Muscle of back (tissue), 11 donors: ENCODE data around the gene IRF9. TPM values are rescaled to one million over a fixed set of nuclear protein-coding genes. Genes with fewer than 3 reads are reported as not detected.

Experiments used
- DNase-seq, 3 donors: peaks; one replicate each; pipeline versions ENCODE4 v3.0.0 to v3.0.0-alpha.2; 2013
- polyA plus RNA-seq, 10 donors: library from polyadenylated mRNA; unstranded; fragments of 120-200 nt; gene quantifications; one replicate each; pipeline ENCODE4 v1.2.1, GENCODE V29; 2013; ENCODE audit not compliant: insufficient read length in 10 of 10

IRF9 gene
- polyA plus RNA-seq, 10 donors: 23.8 to 36.0 (median 28.2) TPM

GRCh38 chr14:24146978-24147760 is 13.9 kb upstream of the IRF9 start, which contains the start of gene RNF31:
TSS of gene RNF31 (plus strand) at chr14:24147498. CDS start at chr14:24147699, 201 bp downstream.
- DNase-seq: peak; percentile 99

DNA sequence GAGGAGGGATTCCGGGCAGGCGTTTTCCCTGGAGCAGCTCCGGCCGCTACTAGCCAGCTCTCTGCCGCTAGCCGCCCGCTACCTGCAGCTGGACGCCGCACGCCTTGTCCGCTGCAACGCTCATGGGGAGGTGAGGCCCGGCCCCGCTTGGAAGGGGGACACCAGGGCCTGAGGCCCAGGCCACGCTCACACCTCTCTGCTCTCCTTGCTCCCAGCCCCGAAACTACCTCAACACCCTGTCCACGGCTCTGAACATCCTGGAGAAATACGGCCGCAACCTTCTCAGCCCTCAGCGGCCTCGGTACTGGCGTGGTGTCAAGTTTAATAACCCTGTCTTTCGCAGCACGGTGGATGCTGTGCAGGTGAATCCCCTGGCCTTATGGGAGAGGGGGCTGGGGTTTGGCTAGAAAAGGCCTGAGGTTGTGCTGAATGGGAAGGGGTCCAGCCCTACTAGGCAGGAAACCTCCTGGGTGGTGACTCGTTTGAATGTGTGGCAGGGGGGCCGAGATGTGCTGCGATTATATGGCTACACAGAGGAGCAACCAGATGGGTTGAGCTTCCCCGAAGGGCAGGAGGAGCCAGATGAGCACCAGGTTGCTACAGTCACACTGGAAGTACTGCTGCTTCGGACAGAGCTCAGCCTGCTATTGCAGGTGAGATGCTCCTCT is 13.2 kb upstream of the IRF9 start:
- no peak for DNase-seq

GRCh38 chr14:24149302-24149969 is 11.6 kb upstream of the IRF9 start:
- DNase-seq: no peak

DNA sequence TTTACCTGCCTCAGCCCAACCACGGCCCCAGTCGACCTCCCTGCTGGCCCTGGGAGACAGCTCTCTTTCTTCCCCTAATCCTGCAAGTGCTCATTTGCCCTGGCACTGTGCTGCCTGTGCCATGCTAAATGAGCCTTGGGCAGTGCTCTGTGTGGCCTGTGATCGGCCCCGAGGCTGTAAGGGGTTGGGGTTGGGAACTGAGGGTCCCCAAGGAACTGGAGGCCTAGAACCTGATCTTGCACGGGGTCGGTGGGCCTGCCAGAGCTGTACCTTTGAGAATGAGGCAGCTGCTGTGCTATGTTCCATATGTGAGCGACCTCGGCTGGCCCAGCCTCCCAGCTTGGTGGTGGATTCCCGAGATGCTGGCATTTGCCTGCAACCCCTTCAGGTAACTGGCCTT is 11.0 kb upstream of the IRF9 start:
- no peak for DNase-seq

DNA sequence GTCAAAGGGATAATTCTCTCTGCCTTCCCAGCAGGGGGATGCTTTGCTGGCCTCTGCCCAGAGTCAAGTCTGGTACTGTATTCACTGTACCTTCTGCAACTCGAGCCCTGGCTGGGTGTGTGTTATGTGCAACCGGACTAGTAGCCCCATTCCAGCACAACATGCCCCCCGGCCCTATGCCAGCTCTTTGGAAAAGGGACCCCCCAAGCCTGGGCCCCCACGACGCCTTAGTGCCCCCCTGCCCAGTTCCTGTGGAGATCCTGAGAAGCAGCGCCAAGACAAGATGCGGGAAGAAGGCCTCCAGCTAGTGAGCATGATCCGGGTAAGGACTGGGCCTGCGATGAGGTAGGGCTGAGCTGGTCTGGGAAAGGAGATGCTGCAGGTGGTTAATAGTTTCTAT is 10.5 kb upstream of the IRF9 start:
- DNase-seq: no peak

DNA sequence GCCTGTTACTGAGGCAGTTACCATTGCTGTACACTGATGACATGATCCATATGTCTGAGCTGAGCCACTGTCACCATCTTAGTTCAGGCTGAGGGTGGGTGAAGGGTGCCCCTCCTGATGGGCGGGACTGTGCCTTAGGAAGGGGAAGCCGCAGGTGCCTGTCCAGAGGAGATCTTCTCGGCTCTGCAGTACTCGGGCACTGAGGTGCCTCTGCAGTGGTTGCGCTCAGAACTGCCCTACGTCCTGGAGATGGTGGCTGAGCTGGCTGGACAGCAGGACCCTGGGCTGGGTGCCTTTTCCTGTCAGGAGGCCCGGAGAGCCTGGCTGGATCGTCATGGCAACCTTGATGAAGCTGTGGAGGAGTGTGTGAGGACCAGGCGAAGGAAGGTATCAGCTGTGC is 10.1 kb upstream of the IRF9 start:
- DNase-seq: no peak

- no peak for DNase-seq
Measured at GRCh38 chr14:24151404-24152080, 9.5 kb upstream of the IRF9 start.

DNA sequence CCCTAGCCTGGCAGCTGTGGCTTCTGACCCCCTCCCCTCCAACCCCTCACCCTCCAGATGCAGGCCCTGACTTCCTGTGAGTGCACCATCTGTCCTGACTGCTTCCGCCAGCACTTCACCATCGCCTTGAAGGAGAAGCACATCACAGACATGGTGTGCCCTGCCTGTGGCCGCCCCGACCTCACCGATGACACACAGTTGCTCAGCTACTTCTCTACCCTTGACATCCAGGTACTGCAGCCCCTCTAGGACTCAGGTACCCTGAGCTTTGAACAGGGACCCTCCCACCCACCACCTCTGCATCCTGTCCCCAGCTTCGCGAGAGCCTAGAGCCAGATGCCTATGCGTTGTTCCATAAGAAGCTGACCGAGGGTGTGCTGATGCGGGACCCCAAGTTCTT is 6.0 kb upstream of the IRF9 start:
- DNase-seq: no peak

GRCh38 chr14:24156840-24157239 is 4.2 kb upstream of the IRF9 start:
- DNase-seq: no peak

DNA sequence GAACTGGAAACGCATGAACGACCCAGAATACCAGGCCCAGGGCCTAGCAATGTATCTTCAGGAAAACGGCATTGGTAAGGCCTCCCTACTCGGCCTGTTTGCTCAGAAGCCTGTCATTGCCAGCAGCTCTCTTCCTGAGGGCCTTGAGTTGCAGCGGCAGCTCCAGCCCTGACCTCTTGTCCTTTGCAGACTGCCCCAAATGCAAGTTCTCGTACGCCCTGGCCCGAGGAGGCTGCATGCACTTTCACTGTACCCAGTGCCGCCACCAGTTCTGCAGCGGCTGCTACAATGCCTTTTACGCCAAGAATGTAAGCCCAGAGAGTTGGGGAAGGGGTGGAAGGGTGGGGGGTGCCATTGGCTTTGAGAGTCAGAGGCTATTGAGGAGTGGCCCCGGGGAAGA is 3.7 kb upstream of the IRF9 start:
- DNase-seq: no peak

DNA sequence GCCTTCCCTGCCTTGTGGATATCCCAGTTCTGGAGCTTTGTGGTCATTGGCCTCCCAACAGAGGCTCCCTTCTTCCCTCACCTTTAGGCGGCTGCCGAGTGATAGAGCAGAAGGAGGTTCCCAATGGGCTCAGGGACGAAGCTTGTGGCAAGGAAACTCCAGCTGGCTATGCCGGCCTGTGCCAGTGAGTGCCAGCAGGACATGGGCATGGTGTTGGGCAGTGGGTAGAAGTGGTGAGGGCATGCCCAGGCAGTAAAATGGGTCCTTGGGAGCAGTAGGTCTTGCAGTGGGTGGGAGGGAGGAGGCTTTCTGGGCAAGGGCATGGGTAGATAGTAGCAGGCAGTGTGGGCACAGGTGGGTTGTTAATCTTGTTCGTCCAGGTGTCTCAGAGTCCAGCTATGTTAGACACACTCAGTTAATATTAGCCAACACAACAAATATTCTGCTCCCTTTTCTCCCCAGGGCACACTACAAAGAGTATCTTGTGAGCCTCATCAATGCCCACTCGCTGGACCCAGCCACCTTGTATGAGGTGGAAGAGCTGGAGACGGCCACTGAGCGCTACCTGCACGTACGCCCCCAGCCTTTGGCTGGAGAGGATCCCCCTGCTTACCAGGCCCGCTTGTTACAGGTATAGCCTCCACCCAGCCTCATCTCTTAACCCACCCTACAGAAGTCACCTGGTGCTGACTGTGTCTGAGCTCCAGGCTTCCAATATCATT is 1.1 kb upstream of the IRF9 start:
- no peak for DNase-seq

- DNase-seq: no peak
Measured at GRCh38 chr14:24160499-24160849, 591 bp upstream of the IRF9 start.

DNA sequence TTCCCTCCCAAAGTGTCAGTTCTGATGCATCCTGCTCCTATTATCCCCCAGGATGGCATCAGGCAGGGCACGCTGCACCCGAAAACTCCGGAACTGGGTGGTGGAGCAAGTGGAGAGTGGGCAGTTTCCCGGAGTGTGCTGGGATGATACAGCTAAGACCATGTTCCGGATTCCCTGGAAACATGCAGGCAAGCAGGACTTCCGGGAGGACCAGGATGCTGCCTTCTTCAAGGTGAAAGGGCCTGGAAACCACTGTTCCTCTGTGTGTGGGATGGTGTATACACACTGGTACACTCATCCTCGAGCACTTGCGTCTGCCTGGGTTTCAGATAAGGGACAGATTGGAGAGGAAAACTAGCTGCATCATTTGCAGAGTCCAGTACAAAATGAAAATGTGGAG is 1.0 kb downstream of the IRF9 start:
- no peak for DNase-seq

DNA sequence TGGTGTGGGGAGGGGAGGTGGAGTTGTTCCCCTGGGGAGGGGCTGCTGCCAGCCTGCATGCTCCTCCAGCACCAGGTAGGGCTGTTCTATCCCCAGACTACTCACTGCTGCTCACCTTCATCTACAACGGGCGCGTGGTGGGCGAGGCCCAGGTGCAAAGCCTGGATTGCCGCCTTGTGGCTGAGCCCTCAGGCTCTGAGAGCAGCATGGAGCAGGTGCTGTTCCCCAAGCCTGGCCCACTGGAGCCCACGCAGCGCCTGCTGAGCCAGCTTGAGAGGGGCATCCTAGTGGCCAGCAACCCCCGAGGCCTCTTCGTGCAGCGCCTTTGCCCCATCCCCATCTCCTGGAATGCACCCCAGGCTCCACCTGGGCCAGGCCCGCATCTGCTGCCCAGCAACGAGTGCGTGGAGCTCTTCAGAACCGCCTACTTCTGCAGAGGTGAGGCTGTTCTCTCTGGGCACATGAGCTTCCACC is 3.5 kb downstream of the IRF9 start:
- no peak for DNase-seq

- no peak for DNase-seq
Measured at GRCh38 chr14:24165785-24166184, 4.7 kb downstream of the IRF9 start.

- DNase-seq: no peak
Measured at GRCh38 chr14:24167469-24168114, 6.5 kb downstream of the IRF9 start.

- peak; percentile 66 to 90 (median 80) for DNase-seq
Measured at GRCh38 chr14:24171422-24172260, 10.6 kb downstream of the IRF9 start, which contains the start of gene REC8. TSS of gene REC8 (plus strand) at chr14:24172080. CDS start at chr14:24172553, 473 bp downstream.

DNA sequence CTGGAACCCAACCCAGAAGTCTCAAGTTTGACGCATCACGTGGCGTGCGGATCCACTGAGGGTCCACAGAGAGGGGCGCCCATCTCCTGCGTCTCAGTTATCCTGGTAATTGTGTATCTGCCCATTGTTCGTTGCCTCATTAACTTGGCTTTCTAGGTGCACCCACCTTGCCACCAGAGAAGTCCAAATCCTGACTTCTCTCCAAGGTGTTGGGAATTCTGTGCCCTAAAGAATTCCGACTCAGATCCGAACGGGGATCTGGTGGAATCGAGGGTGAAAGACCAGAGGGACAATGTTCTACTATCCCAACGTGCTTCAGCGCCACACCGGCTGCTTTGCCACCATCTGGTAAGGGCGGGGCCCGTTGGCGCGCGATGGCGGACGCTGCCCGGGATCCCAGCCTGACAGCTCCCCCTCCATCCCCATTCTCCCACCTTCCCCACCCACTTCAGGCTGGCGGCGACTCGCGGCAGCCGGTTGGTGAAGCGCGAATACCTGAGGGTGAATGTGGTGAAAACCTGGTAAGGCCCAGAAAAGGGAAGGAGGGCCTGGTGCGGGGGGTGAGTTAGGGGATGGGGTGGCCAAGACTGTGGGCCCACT is 11.3 kb downstream of the IRF9 start:
- DNase-seq: no peak

- DNase-seq: no peak
Measured at GRCh38 chr14:24172871-24173281, 11.8 kb downstream of the IRF9 start.
